GM21367 (cell line): ENCODE data around the gene ATP2A3.

Experiments
- ATAC-seq: cut with Tn5 transposase; IDR thresholded peaks from one replicate; pipeline ENCODE4 v1.9.1; 2021; ENCODE audit not compliant: unreplicated experiment

The ATP2A3 gene

DNA sequence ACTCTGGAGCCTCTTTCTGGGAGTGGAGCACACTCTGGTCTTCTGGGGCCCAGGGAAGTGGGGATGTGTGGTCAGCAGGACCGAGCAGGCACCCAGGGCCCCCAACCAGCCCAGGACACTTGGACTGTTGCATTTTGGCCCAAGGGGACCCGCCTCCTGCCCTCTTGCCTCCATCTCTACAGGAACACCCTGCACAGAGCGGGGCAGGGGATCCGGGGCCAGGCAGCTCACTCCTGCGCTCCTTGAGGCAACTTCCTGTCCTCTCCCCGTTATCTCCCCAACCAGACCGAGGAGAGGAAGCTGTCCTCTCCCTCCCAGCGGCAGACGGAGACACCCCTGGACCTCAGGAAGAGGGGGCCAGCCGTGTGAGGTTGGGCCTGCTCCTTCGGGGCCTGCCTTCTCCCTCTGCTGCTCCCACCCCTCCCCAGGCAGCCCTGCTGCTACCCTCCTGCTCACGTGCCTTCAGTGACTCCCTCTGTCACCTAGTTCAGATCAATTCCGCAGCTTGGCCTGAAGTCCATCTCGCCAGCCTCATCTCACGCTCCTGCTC lies 10.0 kb upstream of the ATP2A3 start:
- no peak for ATAC-seq

DNA sequence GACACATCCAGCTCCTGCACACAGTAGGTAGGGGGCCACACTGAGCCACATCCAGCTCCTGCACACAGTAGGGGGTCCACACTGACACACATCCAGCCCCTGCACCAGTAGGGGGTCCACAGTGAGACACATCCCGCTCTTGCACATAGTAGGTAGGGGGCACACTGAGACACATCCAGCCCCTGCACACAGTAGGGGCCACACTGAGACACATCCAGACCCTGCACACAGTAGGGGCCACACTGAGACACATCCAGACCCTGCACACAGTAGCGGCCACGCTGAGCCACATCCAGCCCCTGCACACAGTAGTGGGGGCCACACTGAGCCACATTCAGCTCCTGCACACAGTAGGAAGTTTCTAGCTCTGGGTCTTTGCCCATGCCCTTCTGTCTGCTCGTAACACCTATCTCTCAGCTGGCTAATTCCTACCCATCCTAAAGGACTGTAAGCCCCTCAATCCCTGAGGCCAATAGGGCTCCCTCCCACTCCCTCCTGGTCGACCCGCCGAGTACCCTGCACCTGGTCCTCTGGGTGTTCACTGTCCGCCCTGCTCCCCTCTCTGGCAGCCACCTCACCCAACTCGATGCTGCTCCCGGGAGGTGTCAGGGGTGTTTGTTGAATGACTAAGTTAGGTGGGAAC lies 9.4 kb upstream of the ATP2A3 start:
- no peak for ATAC-seq

- ATAC-seq = no peak
Observed at GRCh38 chr17:3972931-3973330, 8.7 kb upstream of the ATP2A3 start.

- ATAC-seq = no peak
Observed at GRCh38 chr17:3972281-3972731, 8.1 kb upstream of the ATP2A3 start.

GRCh38 chr17:3970668-3971067 lies 6.4 kb upstream of the ATP2A3 start:
- no peak for ATAC-seq

GRCh38 chr17:3969963-3970362 lies 5.7 kb upstream of the ATP2A3 start:
- no peak for ATAC-seq

DNA sequence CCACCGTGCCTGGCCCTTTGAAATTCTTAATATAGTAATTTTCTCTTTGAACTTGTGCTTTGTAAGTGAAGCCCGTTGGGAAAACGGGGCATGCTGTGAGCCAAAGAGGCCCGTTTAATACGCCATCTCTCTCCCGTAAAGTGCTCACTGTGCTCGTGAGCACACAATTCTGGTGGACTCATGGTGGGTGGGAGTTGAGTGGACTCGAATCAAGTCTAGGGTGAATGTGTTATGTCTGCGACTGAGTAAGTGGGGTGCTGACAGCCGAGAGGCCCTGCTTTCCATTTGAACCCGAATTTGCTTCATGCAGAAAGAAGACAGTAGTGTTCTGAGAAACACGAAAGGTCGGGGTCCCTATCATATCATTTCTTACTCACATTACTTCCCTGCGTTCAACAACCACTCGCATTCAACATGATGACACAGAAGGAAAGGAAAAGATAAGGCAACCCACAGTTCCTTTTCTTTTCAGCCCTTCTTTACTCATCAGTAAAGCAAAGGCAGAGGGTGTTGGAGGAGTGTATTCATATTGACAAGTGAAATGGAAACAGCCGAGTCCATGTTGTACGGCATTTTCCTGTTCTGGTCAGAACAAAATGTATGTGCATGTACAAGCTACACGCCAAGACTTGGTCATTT lies 4.8 kb upstream of the ATP2A3 start:
- no peak for ATAC-seq

DNA sequence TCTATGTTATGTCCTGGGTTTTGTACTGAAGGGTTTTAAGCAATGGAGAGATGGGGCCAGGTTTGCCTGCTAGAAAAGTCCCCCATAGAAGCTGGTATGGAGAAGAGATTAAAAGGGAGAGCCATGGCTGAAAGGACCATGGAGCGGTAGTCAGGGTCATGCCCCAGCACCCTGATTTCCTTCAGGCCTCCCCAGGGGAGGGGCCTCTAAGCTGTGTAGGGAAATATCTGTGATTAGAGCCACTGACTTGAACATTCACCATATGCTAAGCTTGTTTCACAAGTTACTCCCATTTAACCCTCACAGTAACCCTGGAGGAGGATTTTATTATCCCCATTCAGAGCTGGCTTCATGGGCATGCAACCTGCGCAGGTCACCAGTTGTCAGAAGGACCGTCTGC lies 3.8 kb upstream of the ATP2A3 start:
- ATAC-seq = no peak

DNA sequence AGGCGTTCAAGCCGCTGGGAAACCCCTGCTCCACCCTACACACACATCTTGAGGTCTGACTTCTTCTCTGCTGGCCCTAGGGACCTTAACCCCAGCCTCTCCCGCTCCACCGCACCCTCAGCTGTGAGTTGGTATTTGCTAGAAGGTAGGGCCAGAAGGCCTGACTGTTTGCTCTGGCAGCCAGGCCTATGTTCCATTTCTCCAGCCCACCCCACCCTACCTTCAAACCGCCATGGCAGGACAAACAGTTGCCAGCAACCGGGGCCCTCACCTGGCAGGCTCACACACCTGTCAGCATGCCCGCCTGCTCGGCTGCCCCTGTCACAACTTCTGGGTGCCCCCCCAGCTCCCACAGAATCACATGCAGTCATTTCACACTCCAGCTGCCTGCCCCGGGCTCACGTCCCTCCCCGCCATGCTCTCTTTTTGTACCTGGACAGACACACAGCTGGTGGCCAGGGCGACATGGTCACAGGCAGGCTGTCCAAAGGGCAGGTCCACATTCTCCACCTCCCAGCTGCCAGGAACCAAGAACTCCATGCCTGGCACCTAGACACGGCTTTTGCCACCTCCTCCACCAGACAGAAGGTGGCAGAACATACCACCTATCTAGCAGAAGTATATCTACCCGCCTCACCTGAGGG lies 2.6 kb upstream of the ATP2A3 start:
- no peak for ATAC-seq

GRCh38 chr17:3965118-3965800 lies 1.0 kb upstream of the ATP2A3 start:
- ATAC-seq = no peak

- ATAC-seq = peak; percentile 25
Observed at GRCh38 chr17:3963237-3964201, 718 bp downstream of the ATP2A3 start.

- ATAC-seq = no peak
Observed at GRCh38 chr17:3962965-3963236, 1.3 kb downstream of the ATP2A3 start.

- ATAC-seq = no peak
Observed at GRCh38 chr17:3962217-3962964, 1.8 kb downstream of the ATP2A3 start.

DNA sequence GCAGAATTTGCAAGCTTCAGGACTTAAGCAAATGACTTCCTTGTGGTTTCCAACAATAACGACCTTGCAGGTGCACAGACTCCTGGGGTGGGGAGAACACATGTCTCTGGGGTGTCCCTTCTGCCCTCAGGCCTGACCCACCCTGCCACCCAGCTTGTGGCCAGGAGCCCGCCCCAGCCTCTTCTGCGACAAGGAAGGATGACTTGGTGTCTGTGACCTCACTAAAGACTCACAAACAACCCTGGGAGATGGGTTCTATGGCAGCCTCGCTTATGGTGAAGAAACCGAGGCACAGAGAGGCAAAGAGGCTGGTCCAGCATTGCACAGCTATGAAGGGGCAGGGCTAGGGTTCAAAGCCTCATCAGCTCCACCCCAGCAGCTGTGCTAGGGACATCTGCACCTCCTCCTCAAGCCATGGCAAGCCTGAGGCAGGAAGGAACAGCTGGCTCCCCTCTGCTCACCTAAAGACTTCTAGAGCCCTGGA lies 2.6 kb downstream of the ATP2A3 start:
- no peak for ATAC-seq

DNA sequence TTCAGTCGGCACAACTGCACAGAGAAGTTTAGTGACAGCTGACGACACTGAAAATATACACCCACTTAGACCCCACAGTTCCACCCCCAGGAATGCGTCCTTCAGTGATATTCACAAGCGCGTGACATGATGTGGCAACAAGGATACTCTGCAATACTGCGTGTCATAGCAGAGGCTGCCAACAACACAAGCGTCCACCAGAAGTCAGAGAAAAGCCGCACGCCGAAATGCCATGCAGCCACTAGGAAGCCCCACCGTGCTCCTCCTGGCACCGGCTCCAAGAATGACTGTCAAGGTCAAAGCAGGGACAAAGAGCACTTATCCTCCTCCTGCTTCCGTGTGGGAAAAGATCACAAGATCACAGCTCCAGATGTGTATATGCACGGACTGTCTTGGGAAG lies 3.5 kb downstream of the ATP2A3 start:
- ATAC-seq = no peak

DNA sequence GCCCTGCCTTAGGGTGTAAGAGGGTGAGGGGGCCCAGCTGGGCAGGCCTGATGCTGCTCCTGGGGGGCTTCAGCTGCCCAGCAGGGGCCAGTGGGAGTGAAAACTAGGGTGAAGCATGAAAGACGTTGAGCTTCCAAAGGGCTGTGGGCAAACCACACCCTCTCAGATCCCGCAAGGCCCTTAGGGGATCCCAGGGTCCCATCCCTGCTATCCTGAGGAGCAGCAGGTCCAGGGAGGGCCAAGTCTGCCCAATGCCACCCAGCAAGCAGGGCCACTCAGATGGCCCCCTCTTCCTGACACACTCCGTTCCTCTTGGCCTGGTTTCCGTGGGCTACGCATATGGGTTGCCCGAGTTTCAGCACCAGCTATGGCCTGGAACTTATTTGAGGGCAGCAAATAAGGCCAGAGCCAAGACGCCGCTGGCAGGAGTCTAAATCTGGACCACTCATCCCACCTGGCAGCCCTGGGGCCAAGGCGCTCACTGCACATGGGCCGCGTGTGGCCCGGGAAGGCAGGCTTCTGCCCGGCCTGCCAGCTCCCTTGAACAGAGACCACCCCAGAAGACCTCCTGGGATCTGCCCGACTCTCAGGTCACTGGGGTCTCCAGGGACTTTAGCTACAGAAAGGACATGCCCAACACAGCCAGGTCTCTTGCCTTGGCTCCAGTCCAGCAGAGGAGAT lies 4.2 kb downstream of the ATP2A3 start:
- no peak for ATAC-seq

- no peak for ATAC-seq
Observed at GRCh38 chr17:3959295-3959899, 4.8 kb downstream of the ATP2A3 start.

GRCh38 chr17:3957735-3958599 lies 6.3 kb downstream of the ATP2A3 start:
- ATAC-seq = no peak
